Body of pancreas (tissue), 4 donors: ENCODE measurements around the gene ABI3.

ENCODE experiments used
- POLR2A ChIP-seq, 3 donors: fragments of 450-650 bp; IDR thresholded peaks; one replicate each; pipeline ENCODE4 v1.6.1; 2016; ENCODE audit warnings: antibody characterized with exemption in 3 of 3, mild to moderate bottlenecking in 2 of 3
- TF ChIP-seq, protein P1 (sequence below), 7 experiments: fragments of 450-650 bp in 4 of 7; fragments of 200-600 bp in 3 of 7; sonication (generic) in 3 of 7; IDR thresholded peaks; one replicate each; pipeline ENCODE4 v1.5.1; 2016 to 2019; ENCODE audit warnings: antibody characterized with exemption in 7 of 7

DNA sequence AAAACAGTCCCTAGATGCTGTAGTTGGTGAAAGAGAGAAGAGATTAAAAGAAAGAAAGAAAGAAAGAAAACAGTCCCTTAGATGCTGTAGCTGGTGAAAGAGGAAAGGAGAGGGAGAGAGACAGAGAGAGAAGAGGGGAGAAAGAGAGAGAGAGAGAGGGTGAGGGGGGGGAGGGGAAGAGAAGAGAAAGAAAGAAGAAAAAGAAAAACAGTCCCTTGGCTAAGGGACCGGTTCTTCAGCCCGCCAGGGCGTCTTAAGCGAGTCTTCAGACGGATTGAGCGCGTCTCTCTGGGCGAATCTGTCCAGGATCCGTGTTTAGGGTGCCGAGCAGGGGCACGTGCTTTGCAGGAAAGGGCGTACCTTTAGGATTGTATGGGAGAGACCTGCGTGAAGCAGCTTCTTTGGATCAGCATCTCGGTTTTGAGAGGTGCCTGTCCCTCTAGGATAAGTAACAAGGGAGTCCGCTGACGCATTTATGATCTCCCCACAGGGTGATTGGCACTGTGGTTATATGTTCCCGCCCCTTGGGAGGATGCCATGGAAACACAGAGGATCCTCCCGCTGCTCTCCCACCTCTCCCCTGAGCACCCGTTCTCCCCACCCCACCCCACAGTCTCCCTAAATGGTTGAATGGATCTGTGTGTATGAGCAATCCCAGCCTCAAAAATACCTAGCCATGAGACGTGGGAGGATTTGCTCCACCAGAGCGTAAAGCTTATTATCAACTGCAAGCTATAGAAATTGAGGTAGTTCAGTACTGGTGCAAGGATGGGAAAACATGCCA is 16.8 kb upstream of the ABI3 start:
- TF ChIP-seq, protein P1, sequence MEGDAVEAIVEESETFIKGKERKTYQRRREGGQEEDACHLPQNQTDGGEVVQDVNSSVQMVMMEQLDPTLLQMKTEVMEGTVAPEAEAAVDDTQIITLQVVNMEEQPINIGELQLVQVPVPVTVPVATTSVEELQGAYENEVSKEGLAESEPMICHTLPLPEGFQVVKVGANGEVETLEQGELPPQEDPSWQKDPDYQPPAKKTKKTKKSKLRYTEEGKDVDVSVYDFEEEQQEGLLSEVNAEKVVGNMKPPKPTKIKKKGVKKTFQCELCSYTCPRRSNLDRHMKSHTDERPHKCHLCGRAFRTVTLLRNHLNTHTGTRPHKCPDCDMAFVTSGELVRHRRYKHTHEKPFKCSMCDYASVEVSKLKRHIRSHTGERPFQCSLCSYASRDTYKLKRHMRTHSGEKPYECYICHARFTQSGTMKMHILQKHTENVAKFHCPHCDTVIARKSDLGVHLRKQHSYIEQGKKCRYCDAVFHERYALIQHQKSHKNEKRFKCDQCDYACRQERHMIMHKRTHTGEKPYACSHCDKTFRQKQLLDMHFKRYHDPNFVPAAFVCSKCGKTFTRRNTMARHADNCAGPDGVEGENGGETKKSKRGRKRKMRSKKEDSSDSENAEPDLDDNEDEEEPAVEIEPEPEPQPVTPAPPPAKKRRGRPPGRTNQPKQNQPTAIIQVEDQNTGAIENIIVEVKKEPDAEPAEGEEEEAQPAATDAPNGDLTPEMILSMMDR (IDR thresholded peaks at IDR 0.05) = no peak
- TF ChIP-seq POLR2A (IDR thresholded peaks at IDR 0.05) = no peak
